ENCODE results near the gene VAMP2.

The VAMP2 gene

GRCh38 chr17:8137645-8138373 lies 24.9 kb downstream of the VAMP2 start:
- H3K9me3 ChIP-seq, result no peaks in the 10 kb centered on the region
- H3K36me3 ChIP-seq, result peaks cover 30% of the 10 kb centered on the region
- H3K27ac ChIP-seq, result peak overlapping the region; percentile 18; the same call in 1 of the 2 replicates
- no peaks in the 10 kb centered on the region for H3K27me3 ChIP-seq
- H4K20me1 ChIP-seq, result peaks cover 22% of the 10 kb centered on the region; the same call in 1 of the 2 replicates
- H3K4me2 ChIP-seq, result peak overlapping the region; percentile 96
- H3K4me3 ChIP-seq, result peak overlapping the region; percentile 68
- peaks cover 18% of the 10 kb centered on the region for H3K4me1 ChIP-seq
- no peak for TF ChIP-seq Cebpa-rat (IDR thresholded peaks at IDR 0.05)
- H3K9ac ChIP-seq, result peak overlapping the region; percentile 80

GRCh38 chr17:8133941-8134340 lies 28.8 kb downstream of the VAMP2 start:
- Histone ChIP-seq H3K4me2 (no peak overlapping the region), H3K4me1 (peaks cover 12% of the 10 kb centered on the region), H3K27ac (no peak overlapping the region), H4K20me1 (no peaks in the 10 kb centered on the region), H3K4me3 (no peak overlapping the region), H3K9me3 (no peaks in the 10 kb centered on the region), H3K27me3 (peaks cover 12% of the 10 kb centered on the region; the same call in 1 of the 2 replicates), H3K9ac (no peak overlapping the region), H3K36me3 (no peaks in the 10 kb centered on the region)
- no peak for TF ChIP-seq Cebpa-rat (IDR thresholded peaks at IDR 0.05)

GRCh38 chr17:8133399-8133798 lies 29.3 kb downstream of the VAMP2 start:
- Histone ChIP-seq H3K4me3 (no peak overlapping the region), H3K9me3 (no peaks in the 10 kb centered on the region), H4K20me1 (no peaks in the 10 kb centered on the region)

GRCh38 chr17:8131844-8132441 lies 30.8 kb downstream of the VAMP2 start:
- H3K36me3 ChIP-seq, result no peaks in the 10 kb centered on the region
- TF ChIP-seq Cebpa-rat (IDR thresholded peaks at IDR 0.05), result no peak
- no peak overlapping the region for H3K9ac ChIP-seq
- peaks cover 5% of the 10 kb centered on the region for H3K4me1 ChIP-seq
- H3K9me3 ChIP-seq, result no peaks in the 10 kb centered on the region
- H3K4me3 ChIP-seq, result no peak overlapping the region
- peaks cover 32% of the 10 kb centered on the region; the same call in 1 of the 2 replicates for H3K27me3 ChIP-seq
- no peak overlapping the region for H3K27ac ChIP-seq
- no peaks in the 10 kb centered on the region for H4K20me1 ChIP-seq
- H3K4me2 ChIP-seq, result no peak overlapping the region

More at GRCh38 chr17:8133399-8133798, 29.3 kb downstream of the VAMP2 start:
- no peak for TF ChIP-seq Cebpa-rat (IDR thresholded peaks at IDR 0.05)
- H3K27me3 ChIP-seq, result peaks cover 18% of the 10 kb centered on the region; the same call in 1 of the 2 replicates
- H3K27ac ChIP-seq, result no peak overlapping the region
- no peak overlapping the region for H3K9ac ChIP-seq
- peaks cover 12% of the 10 kb centered on the region for H3K4me1 ChIP-seq
- no peak overlapping the region for H3K4me2 ChIP-seq
- no peaks in the 10 kb centered on the region for H3K36me3 ChIP-seq

GRCh38 chr17:8128125-8128784 lies 34.5 kb downstream of the VAMP2 start:
- Histone ChIP-seq H3K27me3 (peaks cover 60% of the 10 kb centered on the region), H3K9ac (no peak overlapping the region), H3K36me3 (no peaks in the 10 kb centered on the region), H3K4me1 (peaks cover 31% of the 10 kb centered on the region), H3K27ac (no peak overlapping the region), H4K20me1 (peaks cover 22% of the 10 kb centered on the region), H3K4me3 (no peak overlapping the region), H3K9me3 (no peaks in the 10 kb centered on the region), H3K4me2 (no peak overlapping the region)
- TF ChIP-seq Cebpa-rat (IDR thresholded peaks at IDR 0.05), result no peak

- peaks cover 39% of the 10 kb centered on the region for H4K20me1 ChIP-seq
- peak overlapping the region; percentile 95 for H3K4me2 ChIP-seq
- peak overlapping the region; percentile 71 for H3K4me3 ChIP-seq
- no peak for TF ChIP-seq Cebpa-rat (IDR thresholded peaks at IDR 0.05)
- no peak overlapping the region for H3K27ac ChIP-seq
- no peaks in the 10 kb centered on the region for H3K9me3 ChIP-seq
- H3K27me3 ChIP-seq, result peaks cover 77% of the 10 kb centered on the region
- H3K4me1 ChIP-seq, result peaks cover 40% of the 10 kb centered on the region
- no peaks in the 10 kb centered on the region for H3K36me3 ChIP-seq
- H3K9ac ChIP-seq, result peak overlapping the region; percentile 73
These were observed 36.2 kb downstream of the VAMP2 start for GRCh38 chr17:8126491-8127066.

- Histone ChIP-seq H3K9me3 (no peaks in the 10 kb centered on the region), H3K4me2 (peak overlapping the region; percentile 95), H3K27ac (0 out of 2 replicates have a peak overlapping the region, but pooled peaks have one; percentile 26), H3K27me3 (peaks cover 83% of the 10 kb centered on the region), H3K9ac (peak overlapping the region; percentile 70), H4K20me1 (peaks cover 42% of the 10 kb centered on the region), H3K36me3 (no peaks in the 10 kb centered on the region), H3K4me1 (peaks cover 42% of the 10 kb centered on the region), H3K4me3 (peak overlapping the region; percentile 71)
- TF ChIP-seq Cebpa-rat (IDR thresholded peaks at IDR 0.05), result no peak
These were observed 36.7 kb downstream of the VAMP2 start for GRCh38 chr17:8125947-8126490.

GRCh38 chr17:8125154-8125946 lies 37.4 kb downstream of the VAMP2 start:
- Histone ChIP-seq H3K27ac (no peak overlapping the region), H3K9me3 (no peaks in the 10 kb centered on the region), H3K4me2 (peak overlapping the region; percentile 95), H3K4me1 (peaks cover 49% of the 10 kb centered on the region), H3K36me3 (no peaks in the 10 kb centered on the region), H3K27me3 (peaks cover 89% of the 10 kb centered on the region), H3K4me3 (peak overlapping the region; percentile 71), H4K20me1 (peaks cover 48% of the 10 kb centered on the region), H3K9ac (peak overlapping the region; percentile 70)
- TF ChIP-seq Cebpa-rat (IDR thresholded peaks at IDR 0.05), result no peak
